Measurements from ENCODE around the gene SPOCK1.

GRCh38 chr5:137359941-137360340 is 139.2 kb downstream of the SPOCK1 start:
- TF ChIP-seq CTCF (IDR thresholded peaks at IDR 0.05) (no peak), EP300 (IDR thresholded peaks at IDR 0.05; ENCODE audit: low read depth) (no peak), POLR2A (IDR thresholded peaks at IDR 0.05) (no peak), POLR2AphosphoS5 (IDR thresholded peaks at IDR 0.05) (no peak)

Measured in transverse colon (tissue), 4 donors.